Cardiac muscle cell (in vitro differentiated cells and primary cell): ENCODE measurements around the gene ARID1A. TPM values are rescaled to one million over a fixed set of nuclear protein-coding genes. Genes with fewer than 3 reads are reported as not detected.

Experiments
- DNase-seq, 2 donors: peaks; one replicate each; pipeline versions ENCODE4 v3.0.0 to v3.0.0-alpha.2; 2010 to 2017; ENCODE audit warnings: low read depth in 1 of 2, low spot score in 1 of 2
- H3K27ac ChIP-seq: fragments of 200-600 bp; sonication (generic); 2 replicates; pipeline ENCODE4 v1.5.1; 2016
- H3K27me3 ChIP-seq: fragments of 200-600 bp; sonication (generic); 2 replicates; pipeline ENCODE4 v1.6.0; 2016; ENCODE audit warnings: control low read depth
- H3K36me3 ChIP-seq: fragments of 200-600 bp; sonication (generic); 2 replicates; pipeline ENCODE4 v1.5.1; 2016; ENCODE audit warnings: control low read depth
- H3K4me1 ChIP-seq: fragments of 200-600 bp; sonication (generic); 2 replicates; pipeline ENCODE4 v1.8.1; 2017; ENCODE audit warnings: low read depth, mild to moderate bottlenecking, mixed run types
- H3K4me3 ChIP-seq: fragments of 200-600 bp; sonication (generic); 2 replicates; pipeline ENCODE4 v1.5.1; 2016; ENCODE audit warnings: mild to moderate bottlenecking
- H3K9me3 ChIP-seq: fragments of 200-600 bp; sonication (generic); 2 replicates; pipeline ENCODE4 v1.5.1; 2017; ENCODE audit warnings: low read depth, mild to moderate bottlenecking, control low read depth
- polyA plus RNA-seq: library from polyadenylated mRNA; unstranded; fragments of >200 nt; fragmentation: Nextera tagmentation; extraction: Ambion mirVana; gene quantifications from 2 replicates; pipeline ENCODE4 v1.2.1, GENCODE V29; 2016
- total RNA-seq: library from RNA; depleted of rRNA; stranded (reverse); fragments of >200 nt; gene quantifications from 2 replicates; pipeline ENCODE4 v1.2.3, GENCODE V29; 2016
- TF ChIP-seq, protein P1 (sequence below): IDR thresholded peaks from 2 replicates; pipeline ENCODE4 v1.5.1; 2012; ENCODE audit warnings: low read depth, mild to moderate bottlenecking, low read length

The ARID1A gene
- total and polyA plus RNA-seq, 2 experiments from 2014 or later, result 28.5 to 93.3 TPM

DNA sequence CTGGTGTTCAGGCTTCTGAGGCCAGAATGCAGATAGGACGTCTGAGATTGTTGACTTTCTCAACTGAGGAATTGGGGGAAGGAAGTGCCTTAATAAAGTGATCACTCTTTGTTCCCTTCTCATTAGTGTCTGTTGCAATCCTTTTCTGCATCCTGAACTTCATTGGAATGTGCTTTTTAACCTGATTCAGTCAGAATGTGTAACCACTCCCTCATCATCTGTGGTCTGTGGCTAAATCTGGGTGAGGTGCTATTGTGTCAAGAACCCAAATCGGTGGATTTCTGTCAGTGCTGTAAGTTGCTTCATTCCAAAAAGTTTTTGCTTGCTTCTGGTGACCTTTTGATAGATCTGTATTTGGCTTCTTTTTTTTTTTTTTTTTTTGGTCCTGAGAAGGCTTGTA, 38.2 kb downstream of the ARID1A start:
- H3K9me3 ChIP-seq, result no peaks in the 10 kb centered on the region
- H3K27ac ChIP-seq, result peak overlapping the region; percentile 65
- H3K36me3 ChIP-seq, result peaks cover 65% of the 10 kb centered on the region
- no peak overlapping the region for H3K4me3 ChIP-seq
- peaks cover 5% of the 10 kb centered on the region for H3K4me1 ChIP-seq
- H3K27me3 ChIP-seq, result no peaks in the 10 kb centered on the region
- TF ChIP-seq, protein P1, sequence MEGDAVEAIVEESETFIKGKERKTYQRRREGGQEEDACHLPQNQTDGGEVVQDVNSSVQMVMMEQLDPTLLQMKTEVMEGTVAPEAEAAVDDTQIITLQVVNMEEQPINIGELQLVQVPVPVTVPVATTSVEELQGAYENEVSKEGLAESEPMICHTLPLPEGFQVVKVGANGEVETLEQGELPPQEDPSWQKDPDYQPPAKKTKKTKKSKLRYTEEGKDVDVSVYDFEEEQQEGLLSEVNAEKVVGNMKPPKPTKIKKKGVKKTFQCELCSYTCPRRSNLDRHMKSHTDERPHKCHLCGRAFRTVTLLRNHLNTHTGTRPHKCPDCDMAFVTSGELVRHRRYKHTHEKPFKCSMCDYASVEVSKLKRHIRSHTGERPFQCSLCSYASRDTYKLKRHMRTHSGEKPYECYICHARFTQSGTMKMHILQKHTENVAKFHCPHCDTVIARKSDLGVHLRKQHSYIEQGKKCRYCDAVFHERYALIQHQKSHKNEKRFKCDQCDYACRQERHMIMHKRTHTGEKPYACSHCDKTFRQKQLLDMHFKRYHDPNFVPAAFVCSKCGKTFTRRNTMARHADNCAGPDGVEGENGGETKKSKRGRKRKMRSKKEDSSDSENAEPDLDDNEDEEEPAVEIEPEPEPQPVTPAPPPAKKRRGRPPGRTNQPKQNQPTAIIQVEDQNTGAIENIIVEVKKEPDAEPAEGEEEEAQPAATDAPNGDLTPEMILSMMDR, result no peak
- peak in 1 of 2 donors; percentile 92 for DNase-seq

DNA sequence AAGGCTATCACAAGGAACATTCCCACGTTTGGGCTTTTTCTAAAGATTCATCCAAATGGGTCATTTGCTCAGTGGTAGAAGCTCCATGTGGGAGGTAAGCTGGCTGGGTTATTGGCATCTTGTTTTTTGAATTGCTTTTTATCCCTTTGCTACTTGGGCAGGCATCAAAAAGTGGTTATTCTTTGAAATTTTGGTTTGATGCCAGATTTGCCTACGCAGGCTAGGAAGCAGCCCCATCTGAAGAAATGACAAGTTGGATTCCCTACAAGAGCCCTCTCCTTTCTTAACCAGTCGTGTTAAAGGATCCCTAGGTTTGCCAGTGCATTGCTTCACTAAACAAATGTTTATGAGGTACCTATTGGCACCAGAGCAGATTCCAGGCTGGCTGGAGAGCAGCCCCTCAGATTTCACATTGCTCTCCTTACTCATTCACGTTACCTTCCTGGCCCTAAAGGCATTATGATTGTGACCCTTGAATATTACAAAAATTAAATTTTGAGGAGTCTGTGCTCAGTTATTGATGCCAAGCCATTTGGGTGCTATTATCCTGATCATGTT, 38.8 kb downstream of the ARID1A start:
- no peaks in the 10 kb centered on the region for H3K27me3 ChIP-seq
- H3K4me1 ChIP-seq, result peaks cover 5% of the 10 kb centered on the region
- no peaks in the 10 kb centered on the region for H3K9me3 ChIP-seq
- peak overlapping the region; percentile 65 for H3K27ac ChIP-seq
- TF ChIP-seq, protein P1, result no peak
- no peak overlapping the region for H3K4me3 ChIP-seq
- H3K36me3 ChIP-seq, result peaks cover 68% of the 10 kb centered on the region
- peak in 1 of 2 donors; percentile 79 for DNase-seq

DNA sequence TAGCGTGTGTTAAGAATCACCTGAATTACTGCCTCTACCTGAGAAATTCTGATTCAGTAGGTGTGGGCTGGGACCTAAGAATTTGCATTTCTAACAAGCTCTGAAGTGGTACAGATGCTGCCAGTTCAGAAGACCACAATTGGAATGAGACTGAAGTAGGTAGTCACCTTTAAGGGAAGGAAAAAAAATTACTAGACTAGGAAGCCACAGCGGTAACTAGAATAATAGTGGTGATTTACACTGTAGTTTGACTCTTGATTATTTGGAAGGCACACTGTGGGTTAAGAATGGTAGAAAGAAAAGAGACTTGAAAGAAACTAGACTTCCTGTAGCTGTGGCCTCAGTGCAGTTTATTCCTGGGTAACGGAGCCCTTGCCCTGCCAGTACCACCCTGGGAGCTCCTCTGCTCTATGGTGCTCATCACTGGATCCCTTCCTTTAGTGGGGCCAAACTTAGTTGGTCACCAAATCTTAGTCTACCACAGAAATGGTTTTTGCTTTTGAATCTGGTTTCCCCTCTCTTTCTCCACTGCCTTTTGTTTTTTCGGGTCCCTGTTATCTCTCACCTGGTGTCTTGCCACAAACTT, 43.6 kb downstream of the ARID1A start:
- Histone ChIP-seq H3K36me3 (peaks cover 50% of the 10 kb centered on the region), H3K27ac (no peak overlapping the region), H3K27me3 (no peaks in the 10 kb centered on the region), H3K9me3 (no peaks in the 10 kb centered on the region), H3K4me3 (no peak overlapping the region), H3K4me1 (peaks cover 6% of the 10 kb centered on the region)
- TF ChIP-seq, protein P1, result no peak
- no peak for DNase-seq

DNA sequence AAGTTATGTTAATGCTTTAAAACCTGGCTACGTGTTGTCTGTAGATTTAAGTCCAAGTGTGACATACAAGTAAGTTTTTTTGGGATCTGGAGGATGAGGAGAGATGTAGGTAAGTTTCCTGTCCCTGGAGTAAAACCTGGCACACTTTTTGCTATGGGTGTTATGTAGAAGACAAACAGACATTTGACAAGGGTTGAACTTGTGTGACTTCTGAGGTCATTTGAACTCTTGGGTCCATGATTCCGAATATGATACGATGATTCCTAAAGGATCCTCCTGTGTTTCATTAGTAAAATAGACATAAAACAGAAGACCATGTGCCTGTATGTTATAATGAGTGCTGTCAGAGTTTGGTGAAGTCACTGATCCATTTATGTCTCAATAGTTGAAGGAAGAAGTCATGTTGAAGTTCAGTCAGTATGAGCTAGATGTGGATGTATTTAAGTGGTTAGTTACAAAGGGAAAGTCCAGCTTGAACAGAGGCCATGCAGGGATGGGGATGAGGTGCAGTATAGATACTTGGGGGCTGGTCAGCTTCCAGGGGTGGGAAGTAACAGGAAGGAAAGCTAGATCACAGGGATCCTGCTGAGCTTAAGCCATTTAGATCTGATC, 44.3 kb downstream of the ARID1A start:
- Histone ChIP-seq H3K36me3 (peaks cover 49% of the 10 kb centered on the region), H3K27ac (peak overlapping the region; percentile 51)

DNA sequence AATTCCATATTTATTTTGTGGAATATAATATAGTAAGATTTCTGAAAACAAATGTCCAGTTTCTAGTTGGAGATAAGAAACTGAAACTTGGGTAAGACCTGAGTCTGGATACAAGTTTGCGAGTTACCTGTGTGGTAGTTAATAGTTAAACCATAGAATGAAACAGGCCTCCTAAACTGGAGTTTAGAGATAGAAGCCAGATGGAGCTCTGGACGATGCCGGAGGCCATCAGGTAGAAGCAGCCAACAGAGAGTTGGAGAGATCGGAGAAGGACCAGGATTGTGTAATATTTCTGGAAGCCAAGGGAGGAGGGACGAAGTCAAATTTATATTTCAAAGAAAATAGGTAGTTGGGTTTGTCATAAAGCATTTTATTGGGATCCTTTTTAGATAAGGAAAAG, 45.1 kb downstream of the ARID1A start:
- Histone ChIP-seq H3K4me1 (peaks cover 7% of the 10 kb centered on the region), H3K36me3 (peaks cover 41% of the 10 kb centered on the region), H3K27ac (peak overlapping the region; percentile 51), H3K9me3 (no peaks in the 10 kb centered on the region), H3K27me3 (no peaks in the 10 kb centered on the region), H3K4me3 (no peak overlapping the region)
- no peak for DNase-seq
- TF ChIP-seq, protein P1, result no peak

More for the DNA sequence above, 44.3 kb downstream of the ARID1A start:
- Histone ChIP-seq H3K9me3 (no peaks in the 10 kb centered on the region), H3K4me3 (no peak overlapping the region), H3K4me1 (peaks cover 7% of the 10 kb centered on the region), H3K27me3 (no peaks in the 10 kb centered on the region)
- DNase-seq, result no peak
- TF ChIP-seq, protein P1, result no peak
